ENCODE measurements around the gene NLE1. TPM values are rescaled to one million over a fixed set of nuclear protein-coding genes. Genes with fewer than 3 reads are reported as not detected.

Gene NLE1
- total and polyA plus RNA-seq, 2 of the 8 experiments (the other 6 are each of a cell fraction or from before 2014, with no cell fraction given), result 50.4 to 51.5 TPM

DNA sequence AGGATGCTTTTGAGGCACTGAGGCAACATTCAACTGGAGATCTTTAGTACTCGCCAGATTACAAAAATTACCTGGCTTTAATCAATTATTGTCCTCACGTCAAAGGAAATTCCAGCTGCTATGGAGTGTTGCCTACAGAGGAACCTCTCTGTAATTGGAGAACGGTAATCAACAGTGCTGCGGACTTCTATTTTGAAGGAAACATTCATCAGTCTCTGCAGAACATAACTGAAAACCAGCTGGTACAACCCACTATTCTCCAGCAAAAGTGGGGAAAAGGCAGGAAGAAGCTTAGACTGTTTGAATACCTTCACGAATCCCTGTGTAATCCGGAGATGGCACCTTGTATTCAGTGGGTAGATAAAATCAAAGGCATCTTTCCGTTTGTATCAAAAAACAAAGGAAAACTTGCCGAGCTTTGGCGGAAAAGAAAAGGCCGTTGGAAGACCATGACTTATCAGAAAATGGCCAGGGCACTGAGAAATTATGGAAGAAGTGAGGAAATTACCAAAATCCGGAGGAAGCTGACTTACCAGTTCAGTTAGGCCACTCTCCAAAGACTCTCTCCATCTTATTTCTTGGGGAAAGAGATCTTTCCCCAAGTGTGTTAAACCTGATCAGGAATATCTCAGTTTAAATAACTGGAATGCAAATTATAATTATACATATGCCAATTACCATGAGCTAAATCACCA is 49.0 kb upstream of the NLE1 start:
- 0 out of 2 replicates have a peak overlapping the region, but pooled peaks have one; percentile 10 for H2AFZ ChIP-seq (ENCODE audit: low read length)
- H3K9me3 ChIP-seq (ENCODE audit: insufficient read depth in 2 of 2, low read depth in 1 of 2, low read length in 1 of 2), result peaks cover 1 to 16% of the 10 kb centered on the region in 2 experiments; a peak in 1 of 4 replicates
- TF ChIP-seq CTBP2 (IDR thresholded peaks at IDR 0.05; ENCODE audit: borderline replicate concordance, insufficient read depth, insufficient read length, low read length), result no peak
- no peak for TF ChIP-seq POLR2AphosphoS5 (IDR thresholded peaks at IDR 0.05; ENCODE audit: low read depth, low read length)
- TF ChIP-seq POU5F1 (IDR thresholded peaks at IDR 0.05; ENCODE audit: low read depth, low read length), result no peak
- TF ChIP-seq TCF12 (IDR thresholded peaks at IDR 0.05; ENCODE audit: low read depth, low read length), result no peak
- no peak for TF ChIP-seq EGR1 (IDR thresholded peaks at IDR 0.05; ENCODE audit: borderline replicate concordance, low read depth, low read length)
- TF ChIP-seq SAP30 (IDR thresholded peaks at IDR 0.05; ENCODE audit: insufficient read depth, insufficient replicate concordance, low read length), result no peak
- TF ChIP-seq RXRA (IDR thresholded peaks at IDR 0.05; ENCODE audit: insufficient read depth, low read depth, low read length), result no peak
- H3K4me3 ChIP-seq (ENCODE audit: extremely low read depth in 1 of 4, insufficient read depth in 2 of 4, low read depth in 3 of 4, low read length in 4 of 4), result no peak overlapping the region
- no peak overlapping the region for H3K56ac ChIP-seq (replicated peaks; ENCODE audit: insufficient read length, low read depth, low read length)
- H3K23ac ChIP-seq (ENCODE audit: insufficient read length), result no peak overlapping the region
- no peaks in the 10 kb centered on the region for H3K79me2 ChIP-seq (ENCODE audit: control insufficient read depth in 1 of 2, insufficient read depth in 2 of 2, low read length in 2 of 2)
- H3K4me2 ChIP-seq (ENCODE audit: insufficient read depth in 1 of 2, low read depth in 2 of 2, low read length in 2 of 2), result no peak overlapping the region
- H4K91ac ChIP-seq (replicated peaks; ENCODE audit: insufficient read length, low read length), result no peak overlapping the region
- H3K4ac ChIP-seq (replicated peaks; ENCODE audit: insufficient read length, low read depth, low read length), result no peak overlapping the region
- FAIRE-seq, result no peak
- H3K14ac ChIP-seq (ENCODE audit: insufficient read length), result no peak overlapping the region
- H3K23me2 ChIP-seq (ENCODE audit: low read depth, low read length), result no peaks in the 10 kb centered on the region
- no peaks in the 10 kb centered on the region for H3K4me1 ChIP-seq (replicated peaks in 1 of 4; ENCODE audit: control insufficient read depth in 3 of 4, insufficient read depth in 4 of 4, low read length in 3 of 4)
- H2BK12ac ChIP-seq (ENCODE audit: low read depth, low read length), result no peak overlapping the region
- ChIA-PET POLR2A (ENCODE audit: partially characterized antibody) (no interaction called here), CTCF (ENCODE audit: partially characterized antibody) (interaction anchor here (0.7 kb wide), 1 partner anchor 72 kb away, joined by 3 read pairs; no protein-coding TSS in a partner anchor)
- H4K5ac ChIP-seq (ENCODE audit: insufficient read length, low read depth, low read length), result no peak overlapping the region
- no peak overlapping the region for H3K27ac ChIP-seq (ENCODE audit: low read depth, low read length)
- H2BK20ac ChIP-seq (ENCODE audit: low read length), result no peak overlapping the region
- H3K18ac ChIP-seq (ENCODE audit: extremely low read depth, low read length), result no peak overlapping the region
- no peak overlapping the region for H2BK15ac ChIP-seq (ENCODE audit: low read length)
- H4K20me1 ChIP-seq (replicated peaks in 1 of 2; ENCODE audit: control insufficient read depth in 1 of 2, insufficient read depth in 2 of 2, low read length in 2 of 2), result no peaks in the 10 kb centered on the region
- H2BK120ac ChIP-seq (replicated peaks; ENCODE audit: low read depth, low read length), result no peak overlapping the region
- no peak for DNase-seq (ENCODE audit: low read depth in 1 of 2, low spot score in 2 of 2)
- H3K9ac ChIP-seq (replicated peaks in 1 of 4; ENCODE audit: extremely low read depth in 1 of 4, low read depth in 3 of 4, low read length in 3 of 4), result no peak overlapping the region; a peak in 1 of 7 replicates
- 83% methylated on average over 11 of the region's 11 CpGs; no CpG with 5 or more reads in 1 of the 2 experiments for WGBS, 2 experiments (ENCODE audit: extremely low coverage in 1 of 2, insufficient coverage in 1 of 2, insufficient read length in 1 of 2, insufficient replicate concordance in 2 of 2, low coverage in 1 of 2, low lambda C conversion rate in 2 of 2, missing lambda C conversion rate in 1 of 2)
- H4K8ac ChIP-seq (ENCODE audit: extremely low read depth, insufficient read depth, low read length), result no peak overlapping the region
- no peak overlapping the region for H2BK5ac ChIP-seq (ENCODE audit: low read depth, low read length)
- H3K27me3 ChIP-seq (replicated peaks in 1 of 4; ENCODE audit: control insufficient read depth in 3 of 4, extremely low read depth in 1 of 4, insufficient read depth in 3 of 4, low read length in 3 of 4), result no peaks in the 10 kb centered on the region
- no peak overlapping the region for H2AK5ac ChIP-seq (ENCODE audit: low read depth, low read length)
- no peaks in the 10 kb centered on the region for H3K36me3 ChIP-seq (ENCODE audit: control insufficient read depth in 2 of 4, insufficient read depth in 4 of 4, low read length in 3 of 4)
- H3K79me1 ChIP-seq (ENCODE audit: low read depth, low read length), result no peaks in the 10 kb centered on the region
